OCI-LY1 (cell line): ENCODE data around the gene TBX15.

Source experiments
- H2AFZ ChIP-seq: fragments of 200-600 bp; sonication (generic), shearing (Covaris generic); 2 replicates; pipeline ENCODE4 v1.6.0; 2014; ENCODE audit warnings: antibody characterized with exemption, mild to moderate bottlenecking, low read length
- H3F3A ChIP-seq: fragments of 200-600 bp; sonication (generic), shearing (Covaris generic); 2 replicates; pipeline ENCODE4 v1.6.0; 2014; ENCODE audit warnings: mild to moderate bottlenecking, antibody characterized with exemption, low read length, moderate library complexity; ENCODE audit not compliant: insufficient read depth
- H3K27ac ChIP-seq: fragments of 200-600 bp; sonication (generic); 2 replicates; pipeline ENCODE4 v1.5.1; 2014; ENCODE audit warnings: low read length, mixed run types, mild to moderate bottlenecking, low read depth; ENCODE audit not compliant: poor library complexity, severe bottlenecking
- H3K27me3 ChIP-seq: fragments of 200-600 bp; sonication (generic); 2 replicates; pipeline ENCODE4 v1.6.0; 2014; ENCODE audit warnings: antibody characterized with exemption, mild to moderate bottlenecking, low read length, moderate library complexity; ENCODE audit not compliant: insufficient read depth
- H3K36me3 ChIP-seq: fragments of 200-600 bp; sonication (generic); 2 replicates; pipeline ENCODE4 v1.6.1; 2014; ENCODE audit warnings: mild to moderate bottlenecking, antibody characterized with exemption, low read length, moderate library complexity, mixed read lengths; ENCODE audit not compliant: insufficient read depth
- H3K4me1 ChIP-seq: fragments of 200-600 bp; sonication (generic); 2 replicates; pipeline ENCODE4 v1.5.1; 2014; ENCODE audit warnings: mild to moderate bottlenecking, low read length, moderate library complexity; ENCODE audit not compliant: insufficient read depth, severe bottlenecking
- H3K4me2 ChIP-seq: fragments of 200-600 bp; sonication (generic), shearing (Covaris generic); 2 replicates; pipeline ENCODE4 v1.6.1; 2014; ENCODE audit warnings: low read length
- H3K4me3 ChIP-seq: fragments of 200-600 bp; sonication (generic); 2 replicates; pipeline ENCODE4 v1.5.1; 2014; ENCODE audit warnings: low read length, low read depth, mild to moderate bottlenecking, mixed read lengths; ENCODE audit not compliant: poor library complexity, severe bottlenecking
- H3K79me2 ChIP-seq: fragments of 200-600 bp; shearing (Covaris generic); 2 replicates; pipeline ENCODE4 v1.6.1; 2016; ENCODE audit warnings: mixed run types, low read length, mixed read lengths; ENCODE audit not compliant: insufficient read depth
- H3K9ac ChIP-seq: fragments of 200-600 bp; sonication (generic), shearing (Covaris generic); 2 replicates; pipeline ENCODE4 v1.6.1; 2014; ENCODE audit warnings: mild to moderate bottlenecking, low read length, mixed read lengths
- H3K9me2 ChIP-seq: fragments of 200-600 bp; sonication (generic), shearing (Covaris generic); 2 replicates; pipeline ENCODE4 v1.6.1; 2014; ENCODE audit warnings: low read depth, mild to moderate bottlenecking, low read length, mixed read lengths
- H3K9me3 ChIP-seq: fragments of 200-600 bp; shearing (Covaris generic); 2 replicates; pipeline ENCODE4 v1.6.1; 2014; ENCODE audit warnings: low read length, mixed read lengths
- H4K20me1 ChIP-seq: fragments of 200-600 bp; sonication (generic), shearing (Covaris generic); 2 replicates; pipeline ENCODE4 v1.6.0; 2016; ENCODE audit warnings: mild to moderate bottlenecking, low read length; ENCODE audit not compliant: insufficient read depth
- CTCF ChIP-seq: fragments of 200-600 bp; sonication (generic), shearing (Covaris generic); IDR thresholded peaks from 2 replicates; pipeline ENCODE4 v1.5.1; 2017; ENCODE audit warnings: mild to moderate bottlenecking, antibody characterized with exemption, low read length, moderate library complexity, mixed read lengths
- EZH2 ChIP-seq: fragments of 200-600 bp; sonication (generic), shearing (Covaris generic); IDR thresholded peaks from 2 replicates; pipeline ENCODE4 v1.8.0; 2017; ENCODE audit warnings: borderline replicate concordance, mixed run types, mild to moderate bottlenecking, antibody characterized with exemption, low read length, moderate library complexity, mixed read lengths

The TBX15 gene

DNA sequence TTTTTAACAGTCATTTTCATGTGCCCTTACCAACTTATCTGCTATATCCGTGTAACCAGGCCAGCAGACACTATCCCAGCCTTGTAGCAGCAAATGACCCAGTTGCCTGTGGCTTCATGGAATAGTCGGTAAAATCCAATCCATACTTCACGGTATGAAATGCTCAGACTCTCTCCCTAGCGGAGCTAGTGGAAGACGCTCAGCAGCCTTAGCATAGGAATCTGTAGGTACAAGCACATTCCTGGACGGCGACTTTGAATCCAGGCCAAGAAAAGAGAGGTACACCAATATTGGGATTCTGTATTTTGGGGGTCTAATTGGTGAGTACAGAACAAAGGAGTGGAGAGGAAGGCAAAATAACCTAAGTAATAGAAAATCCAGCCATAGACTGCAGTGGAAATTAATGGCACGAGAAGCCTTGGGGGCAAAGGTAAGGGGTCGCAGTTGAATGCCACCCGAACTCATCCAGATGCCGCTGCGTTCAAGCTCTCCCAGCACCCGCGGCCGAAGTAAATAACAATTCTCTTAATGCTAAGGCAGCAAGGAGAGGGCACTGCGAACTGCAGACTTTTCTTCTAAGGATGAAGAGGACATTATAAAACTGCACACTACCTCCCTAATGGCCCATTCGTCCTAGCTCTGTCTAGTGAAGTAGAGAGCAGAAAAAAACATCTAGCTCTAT lies 17.7 kb upstream of the TBX15 start:
- no peaks in the 10 kb centered on the region for H3K27me3 ChIP-seq
- no peak overlapping the region for H3K4me2 ChIP-seq
- no peaks in the 10 kb centered on the region for H4K20me1 ChIP-seq

GRCh38 chr1:119004781-119005180 lies 16.6 kb upstream of the TBX15 start:
- no peak overlapping the region for H3K4me3 ChIP-seq
- no peak overlapping the region for H3K4me2 ChIP-seq
- H3K4me1 ChIP-seq = no peaks in the 10 kb centered on the region
- no peak overlapping the region for H3K9ac ChIP-seq
- H3K27ac ChIP-seq = no peak overlapping the region
- no peaks in the 10 kb centered on the region for H3K27me3 ChIP-seq
- no peaks in the 10 kb centered on the region for H3K36me3 ChIP-seq
- H3F3A ChIP-seq = no peaks in the 10 kb centered on the region
- no peaks in the 10 kb centered on the region for H3K9me3 ChIP-seq
- H3K9me2 ChIP-seq = no peaks in the 10 kb centered on the region
- H4K20me1 ChIP-seq = no peaks in the 10 kb centered on the region
- no peak for TF ChIP-seq EZH2
- no peak for TF ChIP-seq CTCF
- no peaks in the 10 kb centered on the region for H3K79me2 ChIP-seq
- H2AFZ ChIP-seq = no peak overlapping the region

More for the DNA sequence above, 17.7 kb upstream of the TBX15 start:
- H2AFZ ChIP-seq = no peak overlapping the region
- no peaks in the 10 kb centered on the region for H3K36me3 ChIP-seq
- no peaks in the 10 kb centered on the region for H3K9me2 ChIP-seq
- no peak overlapping the region for H3K27ac ChIP-seq
- H3F3A ChIP-seq = no peaks in the 10 kb centered on the region
- H3K9me3 ChIP-seq = no peaks in the 10 kb centered on the region
- TF ChIP-seq CTCF (no peak), EZH2 (no peak)
- no peaks in the 10 kb centered on the region for H3K4me1 ChIP-seq
- no peaks in the 10 kb centered on the region for H3K79me2 ChIP-seq
- no peak overlapping the region for H3K4me3 ChIP-seq
- no peak overlapping the region for H3K9ac ChIP-seq

DNA sequence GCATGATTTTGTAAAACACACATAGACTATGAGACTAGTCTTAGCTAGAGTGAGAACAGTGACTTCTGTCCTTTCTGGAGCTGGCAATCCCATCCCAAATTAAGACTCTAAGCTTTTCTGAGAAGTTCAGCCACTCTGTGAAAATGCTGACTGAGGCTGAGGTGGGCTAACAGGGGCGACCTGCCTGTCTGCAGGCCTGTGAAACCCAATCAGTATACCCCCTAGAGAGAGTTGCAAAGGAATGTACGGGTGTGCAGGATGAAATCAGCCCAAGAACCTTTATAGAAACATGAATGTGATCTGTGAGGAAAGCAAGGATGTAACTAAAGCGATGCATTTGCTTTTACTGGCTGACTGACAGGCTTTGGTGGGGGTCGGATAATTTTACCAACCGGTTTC lies 16.0 kb upstream of the TBX15 start:
- H3K79me2 ChIP-seq = no peaks in the 10 kb centered on the region
- H3K9me2 ChIP-seq = no peaks in the 10 kb centered on the region
- no peak overlapping the region for H3K27ac ChIP-seq
- H3K4me2 ChIP-seq = no peak overlapping the region
- no peak overlapping the region for H3K4me3 ChIP-seq
- no peaks in the 10 kb centered on the region for H3K36me3 ChIP-seq
- H2AFZ ChIP-seq = no peak overlapping the region
- H3K9ac ChIP-seq = no peak overlapping the region
- TF ChIP-seq CTCF (no peak), EZH2 (no peak)
- no peaks in the 10 kb centered on the region for H3K4me1 ChIP-seq
- H3K9me3 ChIP-seq = no peaks in the 10 kb centered on the region
- no peaks in the 10 kb centered on the region for H3F3A ChIP-seq
- no peaks in the 10 kb centered on the region for H3K27me3 ChIP-seq
- H4K20me1 ChIP-seq = no peaks in the 10 kb centered on the region
